NCI-H1417 (cell line): ENCODE data around the gene CCDC149.

Source experiments
- DNase-seq, 3 experiments: peaks; one replicate each; lab custom pipeline; 2025; lab: John Stamatoyannopoulos, UW

Gene CCDC149

GRCh38 chr4:24802648-24803047, 110.2 kb downstream of the CCDC149 start:
- DNase-seq = no peak

GRCh38 chr4:24801136-24801855, 111.5 kb downstream of the CCDC149 start:
- no peak for DNase-seq

- DNase-seq = no peak
These were observed 112.4 kb downstream of the CCDC149 start for GRCh38 chr4:24800325-24800895.

GRCh38 chr4:24799544-24800324, 113.1 kb downstream of the CCDC149 start:
- no peak for DNase-seq

- no peak for DNase-seq
These were observed 113.7 kb downstream of the CCDC149 start for GRCh38 chr4:24799196-24799543.

- DNase-seq = no peak
These were observed 114.7 kb downstream of the CCDC149 start for GRCh38 chr4:24798036-24798610.

GRCh38 chr4:24796620-24797019, 116.2 kb downstream of the CCDC149 start:
- DNase-seq = no peak

GRCh38 chr4:24795666-24796381, 117.0 kb downstream of the CCDC149 start:
- no peak for DNase-seq

- no peak for DNase-seq
These were observed 117.8 kb downstream of the CCDC149 start, which contains the start of gene SOD3 for GRCh38 chr4:24794916-24795665. Gene SOD3, plus strand, starts transcription at chr4:24795573. Its CDS starts 3,949 bp downstream, at chr4:24799522.

- DNase-seq = no peak
These were observed 118.4 kb downstream of the CCDC149 start for GRCh38 chr4:24794480-24794879.

GRCh38 chr4:24794051-24794450, 118.8 kb downstream of the CCDC149 start:
- DNase-seq = no peak

- DNase-seq = peak in 2 of 3 experiments; percentile 3 to 12
These were observed 119.4 kb downstream of the CCDC149 start for GRCh38 chr4:24793219-24794005.

- DNase-seq = no peak
These were observed 120.3 kb downstream of the CCDC149 start for GRCh38 chr4:24792552-24792951.

GRCh38 chr4:24791043-24791442, 121.8 kb downstream of the CCDC149 start:
- no peak for DNase-seq

GRCh38 chr4:24783506-24783905, 129.3 kb downstream of the CCDC149 start:
- no peak for DNase-seq

- peak in 1 of 3 experiments; percentile 16 for DNase-seq
These were observed 130.7 kb downstream of the CCDC149 start for GRCh38 chr4:24781999-24782745.

GRCh38 chr4:24780936-24781495, 131.8 kb downstream of the CCDC149 start:
- no peak for DNase-seq

- no peak for DNase-seq
These were observed 134.2 kb downstream of the CCDC149 start for GRCh38 chr4:24778464-24779225.
